Osteoblast (primary cell): ENCODE results near the gene N4BP2L1. TPM values are rescaled to one million over a fixed set of nuclear protein-coding genes. Genes with fewer than 3 reads are reported as not detected.

Source experiments
- DNase-seq: peaks from one replicate; pipeline ENCODE4 v3.0.0; 2011; ENCODE audit warnings: low spot score, mixed read lengths; ENCODE audit not compliant: insufficient read length; ENCODE audit errors: missing footprints
- H2AFZ ChIP-seq: 2 replicates; pipeline ENCODE4 v1.6.0; 2011; ENCODE audit warnings: mild to moderate bottlenecking, low read length
- H3K27ac ChIP-seq: 2 replicates; pipeline ENCODE4 v1.5.1; 2011; ENCODE audit warnings: mild to moderate bottlenecking, low read depth, low read length, moderate library complexity
- H3K27me3 ChIP-seq: 2 replicates; pipeline ENCODE4 v1.6.0; 2012; ENCODE audit warnings: mild to moderate bottlenecking, control low read depth, inconsistent platforms, low read length, moderate library complexity; ENCODE audit not compliant: insufficient read depth
- H3K36me3 ChIP-seq: 2 replicates; pipeline ENCODE4 v1.5.1; 2011; ENCODE audit warnings: mild to moderate bottlenecking, low read length, control low read depth, moderate library complexity; ENCODE audit not compliant: insufficient read depth
- H3K4me1 ChIP-seq: 2 replicates; pipeline ENCODE4 v1.5.1; 2011; ENCODE audit warnings: mild to moderate bottlenecking, low read length, control low read depth, moderate library complexity; ENCODE audit not compliant: insufficient read depth
- H3K4me2 ChIP-seq: 2 replicates; pipeline ENCODE4 v1.6.0; 2011; ENCODE audit warnings: mild to moderate bottlenecking, low read length; ENCODE audit not compliant: insufficient read depth
- H3K4me3 ChIP-seq: fragments of 200-600 bp; sonication (generic); 3 replicates; pipeline ENCODE4 v1.5.1; 2012; ENCODE audit warnings: mild to moderate bottlenecking, low read length, inconsistent platforms; ENCODE audit not compliant: insufficient read depth
- H3K79me2 ChIP-seq: 2 replicates; pipeline ENCODE4 v1.6.0; 2012; ENCODE audit warnings: mild to moderate bottlenecking, low read length, control low read depth, inconsistent platforms; ENCODE audit not compliant: insufficient read depth
- H3K9me3 ChIP-seq: 2 replicates; pipeline ENCODE4 v1.5.1; 2011; ENCODE audit warnings: low read depth, low read length, control low read depth
- H4K20me1 ChIP-seq: 2 replicates; pipeline ENCODE4 v1.6.0; 2012; ENCODE audit warnings: mild to moderate bottlenecking, low read length, control low read depth; ENCODE audit not compliant: insufficient read depth
- CTCF ChIP-seq: IDR thresholded peaks from 2 replicates; pipeline ENCODE4 v1.5.1; 2011; ENCODE audit warnings: mild to moderate bottlenecking, low read depth, low read length, moderate library complexity; ENCODE audit errors: extremely low read depth
- total RNA-seq: library from RNA; depleted of rRNA; stranded (reverse); fragments of >200 nt; gene quantifications from 2 replicates; pipeline ENCODE4 v1.2.3, GENCODE V29; 2012

The N4BP2L1 gene
- total RNA-seq, 1 donor: 11.2 TPM

GRCh38 chr13:32456591-32456990 is 28.7 kb upstream of the N4BP2L1 start:
- no peak for TF ChIP-seq CTCF
- no peaks in the 10 kb centered on the region for H3K79me2 ChIP-seq
- H3K27ac ChIP-seq: no peak overlapping the region
- no peak for DNase-seq
- H2AFZ ChIP-seq: no peak overlapping the region
- no peaks in the 10 kb centered on the region for H4K20me1 ChIP-seq
- no peaks in the 10 kb centered on the region for H3K27me3 ChIP-seq
- no peak overlapping the region for H3K4me2 ChIP-seq
- H3K4me1 ChIP-seq: no peaks in the 10 kb centered on the region
- H3K36me3 ChIP-seq: no peaks in the 10 kb centered on the region
- no peak overlapping the region for H3K4me3 ChIP-seq
- H3K9me3 ChIP-seq: no peaks in the 10 kb centered on the region

GRCh38 chr13:32455594-32455903 is 27.6 kb upstream of the N4BP2L1 start:
- H3K36me3 ChIP-seq: no peaks in the 10 kb centered on the region

GRCh38 chr13:32454886-32455593 is 27.1 kb upstream of the N4BP2L1 start:
- H3K36me3 ChIP-seq: no peaks in the 10 kb centered on the region
- no peaks in the 10 kb centered on the region for H3K27me3 ChIP-seq
- H2AFZ ChIP-seq: no peak overlapping the region
- H3K9me3 ChIP-seq: no peaks in the 10 kb centered on the region
- H3K27ac ChIP-seq: no peak overlapping the region
- DNase-seq: no peak
- H3K4me2 ChIP-seq: no peak overlapping the region
- no peak overlapping the region for H3K4me3 ChIP-seq
- H4K20me1 ChIP-seq: no peaks in the 10 kb centered on the region
- no peak for TF ChIP-seq CTCF
- no peaks in the 10 kb centered on the region for H3K4me1 ChIP-seq
- H3K79me2 ChIP-seq: no peaks in the 10 kb centered on the region

More at GRCh38 chr13:32455594-32455903, 27.6 kb upstream of the N4BP2L1 start:
- DNase-seq: no peak
- no peaks in the 10 kb centered on the region for H3K79me2 ChIP-seq
- H3K27ac ChIP-seq: no peak overlapping the region
- no peak overlapping the region for H2AFZ ChIP-seq
- no peaks in the 10 kb centered on the region for H3K27me3 ChIP-seq
- TF ChIP-seq CTCF: no peak
- H3K4me3 ChIP-seq: no peak overlapping the region
- no peaks in the 10 kb centered on the region for H3K4me1 ChIP-seq
- no peaks in the 10 kb centered on the region for H4K20me1 ChIP-seq
- no peak overlapping the region for H3K4me2 ChIP-seq
- no peaks in the 10 kb centered on the region for H3K9me3 ChIP-seq

GRCh38 chr13:32453981-32454380 is 26.1 kb upstream of the N4BP2L1 start:
- TF ChIP-seq CTCF: no peak
- no peaks in the 10 kb centered on the region for H3K36me3 ChIP-seq
- no peak overlapping the region for H2AFZ ChIP-seq
- H3K27ac ChIP-seq: no peak overlapping the region
- H3K9me3 ChIP-seq: no peaks in the 10 kb centered on the region
- no peaks in the 10 kb centered on the region for H3K27me3 ChIP-seq
- no peaks in the 10 kb centered on the region for H4K20me1 ChIP-seq
- no peak overlapping the region for H3K4me3 ChIP-seq
- no peak overlapping the region for H3K4me2 ChIP-seq
- H3K4me1 ChIP-seq: no peaks in the 10 kb centered on the region
- no peaks in the 10 kb centered on the region for H3K79me2 ChIP-seq
- DNase-seq: no peak
